ENCODE results near the gene SRPK1. TPM values are rescaled to one million over a fixed set of nuclear protein-coding genes. Genes with fewer than 3 reads are reported as not detected.

The SRPK1 gene
- total RNA-seq, 1 donor from 2014 or later: 36.0 TPM

DNA sequence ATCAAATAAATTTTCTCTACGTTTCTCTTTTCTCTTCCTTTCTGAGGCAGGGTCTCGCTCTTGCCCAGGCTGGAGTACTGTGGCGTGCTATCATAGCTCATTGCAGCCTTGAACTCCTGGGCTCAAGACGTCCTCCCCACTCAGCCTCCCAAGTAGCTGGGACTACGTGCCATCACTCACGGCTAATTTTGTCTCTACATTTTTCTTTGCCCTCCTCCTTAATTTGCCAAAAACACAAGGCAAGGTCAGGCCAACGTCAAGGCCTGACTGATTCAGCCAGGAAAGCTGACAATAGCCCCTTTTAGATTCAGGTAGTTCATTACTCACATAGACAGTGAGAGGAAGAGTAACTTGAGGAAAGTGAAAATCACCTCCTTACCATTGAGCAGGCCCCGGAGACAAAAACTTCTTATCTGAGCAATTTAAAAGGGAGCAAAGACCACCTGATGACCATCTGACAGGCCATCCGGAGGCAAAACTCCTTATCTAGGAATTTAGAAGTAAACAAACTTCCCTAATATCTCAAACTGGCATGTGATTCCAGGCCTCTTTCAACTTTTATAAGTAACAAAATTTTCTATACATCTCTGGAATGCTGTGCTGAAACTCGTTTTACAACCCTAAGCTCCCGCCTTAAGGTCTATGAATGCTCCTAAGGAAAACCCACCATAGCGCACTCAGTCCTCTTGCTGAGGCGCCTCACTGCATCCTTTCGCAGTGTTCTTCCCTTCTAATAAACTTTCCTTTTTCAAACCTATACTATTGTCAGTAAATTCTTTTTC, 42.1 kb upstream of the SRPK1 start:
- Mint-ChIP-seq H3K9me3 (ENCODE audit: unreplicated experiment) (no peaks in the 10 kb centered on the region), H3K4me1 (ENCODE audit: unreplicated experiment) (no peaks in the 10 kb centered on the region), H3K4me3 (ENCODE audit: unreplicated experiment) (no peak overlapping the region), H3K27me3 (ENCODE audit: unreplicated experiment) (peaks cover 58% of the 10 kb centered on the region), H3K36me3 (ENCODE audit: unreplicated experiment) (no peaks in the 10 kb centered on the region), H3K27ac (ENCODE audit: unreplicated experiment) (no peak overlapping the region)
- TF ChIP-seq, protein P1, sequence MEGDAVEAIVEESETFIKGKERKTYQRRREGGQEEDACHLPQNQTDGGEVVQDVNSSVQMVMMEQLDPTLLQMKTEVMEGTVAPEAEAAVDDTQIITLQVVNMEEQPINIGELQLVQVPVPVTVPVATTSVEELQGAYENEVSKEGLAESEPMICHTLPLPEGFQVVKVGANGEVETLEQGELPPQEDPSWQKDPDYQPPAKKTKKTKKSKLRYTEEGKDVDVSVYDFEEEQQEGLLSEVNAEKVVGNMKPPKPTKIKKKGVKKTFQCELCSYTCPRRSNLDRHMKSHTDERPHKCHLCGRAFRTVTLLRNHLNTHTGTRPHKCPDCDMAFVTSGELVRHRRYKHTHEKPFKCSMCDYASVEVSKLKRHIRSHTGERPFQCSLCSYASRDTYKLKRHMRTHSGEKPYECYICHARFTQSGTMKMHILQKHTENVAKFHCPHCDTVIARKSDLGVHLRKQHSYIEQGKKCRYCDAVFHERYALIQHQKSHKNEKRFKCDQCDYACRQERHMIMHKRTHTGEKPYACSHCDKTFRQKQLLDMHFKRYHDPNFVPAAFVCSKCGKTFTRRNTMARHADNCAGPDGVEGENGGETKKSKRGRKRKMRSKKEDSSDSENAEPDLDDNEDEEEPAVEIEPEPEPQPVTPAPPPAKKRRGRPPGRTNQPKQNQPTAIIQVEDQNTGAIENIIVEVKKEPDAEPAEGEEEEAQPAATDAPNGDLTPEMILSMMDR (IDR thresholded peaks at IDR 0.05): no peak
- DNase-seq (ENCODE audit: extremely low spot score, unreplicated experiment): no peak

DNA sequence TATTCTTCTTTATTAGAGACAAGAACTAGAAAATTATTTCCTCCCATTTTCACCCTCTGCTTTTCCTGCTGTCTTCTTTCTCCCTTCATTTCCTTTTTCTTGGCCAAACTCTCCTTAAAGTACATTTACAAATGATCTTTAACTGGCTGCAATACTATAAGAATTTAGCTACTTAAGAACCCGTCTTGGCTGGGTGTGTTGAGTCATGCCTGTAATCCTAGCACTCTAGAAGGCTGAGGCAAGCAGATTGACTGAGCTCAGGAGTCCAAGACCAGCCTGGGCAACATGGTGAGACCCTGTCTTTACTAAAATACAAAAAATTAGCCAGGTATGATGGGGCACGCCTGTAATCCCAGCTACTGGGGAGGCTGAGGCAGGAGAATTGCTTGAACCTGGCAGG, 39.3 kb upstream of the SRPK1 start:
- no peak for DNase-seq (ENCODE audit: extremely low spot score, unreplicated experiment)
- TF ChIP-seq, protein P1 (IDR thresholded peaks at IDR 0.05): no peak
- Mint-ChIP-seq H3K4me3 (ENCODE audit: unreplicated experiment) (no peak overlapping the region), H3K27ac (ENCODE audit: unreplicated experiment) (no peak overlapping the region), H3K27me3 (ENCODE audit: unreplicated experiment) (peaks cover 49% of the 10 kb centered on the region), H3K9me3 (ENCODE audit: unreplicated experiment) (no peaks in the 10 kb centered on the region), H3K36me3 (ENCODE audit: unreplicated experiment) (no peaks in the 10 kb centered on the region), H3K4me1 (ENCODE audit: unreplicated experiment) (no peaks in the 10 kb centered on the region)

DNA sequence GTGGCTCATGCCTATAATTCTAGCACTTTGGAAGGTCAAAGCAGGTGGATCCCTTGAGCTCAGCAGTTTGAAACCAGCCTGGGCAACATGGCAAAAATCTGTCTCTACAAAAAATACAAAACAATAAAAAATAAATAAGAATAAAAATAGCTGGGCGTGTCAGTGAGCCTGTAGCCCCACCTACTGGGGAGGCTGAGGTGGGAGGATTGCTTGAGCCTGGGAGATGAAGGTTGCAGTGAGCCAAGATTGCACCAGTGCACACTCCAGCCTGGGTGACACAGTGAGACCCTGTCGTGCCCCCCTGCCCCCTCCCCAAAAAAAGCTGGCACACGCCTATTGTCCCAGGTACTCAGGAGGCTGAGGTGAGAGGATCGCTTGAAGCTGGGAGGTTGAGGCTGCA, 35.1 kb upstream of the SRPK1 start:
- no peak for DNase-seq (ENCODE audit: extremely low spot score, unreplicated experiment)
- no peak overlapping the region for H3K27ac Mint-ChIP-seq (ENCODE audit: unreplicated experiment)
- no peaks in the 10 kb centered on the region for H3K36me3 Mint-ChIP-seq (ENCODE audit: unreplicated experiment)
- H3K4me1 Mint-ChIP-seq (ENCODE audit: unreplicated experiment): peaks cover 2% of the 10 kb centered on the region
- H3K27me3 Mint-ChIP-seq (ENCODE audit: unreplicated experiment): peaks cover 29% of the 10 kb centered on the region
- no peaks in the 10 kb centered on the region for H3K9me3 Mint-ChIP-seq (ENCODE audit: unreplicated experiment)
- H3K4me3 Mint-ChIP-seq (ENCODE audit: unreplicated experiment): no peak overlapping the region
- TF ChIP-seq, protein P1 (IDR thresholded peaks at IDR 0.05): peak; percentile 37

DNA sequence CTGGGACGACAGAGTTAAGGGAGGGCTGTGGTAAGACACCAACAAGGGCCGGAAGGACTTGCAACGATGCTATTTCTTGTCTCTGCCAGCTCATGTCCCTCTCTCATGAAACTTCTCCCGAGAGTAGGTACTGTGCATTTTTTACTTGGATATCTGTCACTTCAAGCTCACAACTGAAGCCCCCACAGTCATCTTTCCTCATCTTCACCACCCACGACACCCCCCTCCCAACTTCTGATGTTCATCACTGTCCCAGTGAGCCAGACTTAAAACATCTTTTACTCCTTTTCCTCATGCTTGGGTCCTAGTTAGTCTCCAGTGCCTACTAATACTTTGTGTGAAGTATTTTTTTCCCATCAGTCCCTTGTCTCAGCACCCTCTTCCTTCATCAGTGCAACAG, 34.6 kb upstream of the SRPK1 start:
- H3K9me3 Mint-ChIP-seq (ENCODE audit: unreplicated experiment): no peaks in the 10 kb centered on the region
- H3K36me3 Mint-ChIP-seq (ENCODE audit: unreplicated experiment): no peaks in the 10 kb centered on the region
- TF ChIP-seq, protein P1 (IDR thresholded peaks at IDR 0.05): no peak
- H3K27ac Mint-ChIP-seq (ENCODE audit: unreplicated experiment): no peak overlapping the region
- DNase-seq (ENCODE audit: extremely low spot score, unreplicated experiment): no peak
- peaks cover 2% of the 10 kb centered on the region for H3K4me1 Mint-ChIP-seq (ENCODE audit: unreplicated experiment)
- H3K27me3 Mint-ChIP-seq (ENCODE audit: unreplicated experiment): peaks cover 26% of the 10 kb centered on the region
- H3K4me3 Mint-ChIP-seq (ENCODE audit: unreplicated experiment): no peak overlapping the region

DNA sequence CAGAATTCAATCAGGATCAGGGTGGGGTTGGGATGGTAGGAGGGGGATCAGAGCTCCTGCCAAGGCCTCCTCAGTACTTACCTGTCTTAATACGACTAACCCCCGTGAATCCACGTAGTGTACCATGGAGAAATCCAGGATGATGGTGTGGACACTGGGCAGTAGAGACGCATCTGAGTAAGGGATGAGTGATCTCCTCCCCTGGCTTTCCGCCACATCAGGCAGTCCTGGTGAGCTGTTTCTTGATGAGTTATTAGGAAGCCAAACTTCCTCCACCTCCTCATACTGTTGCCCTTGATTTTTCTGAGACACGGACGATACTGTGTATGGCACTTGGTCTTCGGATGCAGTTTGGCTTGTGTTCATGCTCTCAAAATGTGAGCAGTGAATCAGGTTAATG, 34.2 kb upstream of the SRPK1 start:
- Mint-ChIP-seq H3K4me1 (ENCODE audit: unreplicated experiment) (peaks cover 2% of the 10 kb centered on the region), H3K4me3 (ENCODE audit: unreplicated experiment) (no peak overlapping the region), H3K27me3 (ENCODE audit: unreplicated experiment) (peaks cover 23% of the 10 kb centered on the region), H3K27ac (ENCODE audit: unreplicated experiment) (no peak overlapping the region), H3K9me3 (ENCODE audit: unreplicated experiment) (no peaks in the 10 kb centered on the region), H3K36me3 (ENCODE audit: unreplicated experiment) (no peaks in the 10 kb centered on the region)
- TF ChIP-seq, protein P1 (IDR thresholded peaks at IDR 0.05): no peak
- DNase-seq (ENCODE audit: extremely low spot score, unreplicated experiment): no peak

Measured in osteocyte (in vitro differentiated cells).